ENCODE data around the gene RNF144B.

RNF144B gene

GRCh38 chr6:18410412-18410811 is 23.3 kb downstream of the RNF144B start:
- Histone ChIP-seq H3K36me3 (ENCODE audit: insufficient read depth) (no peaks in the 10 kb centered on the region), H3K27me3 (ENCODE audit: insufficient read depth, low read depth) (no peaks in the 10 kb centered on the region), H4K20me1 (ENCODE audit: insufficient read depth) (no peaks in the 10 kb centered on the region), H3K4me2 (no peak overlapping the region), H2AFZ (ENCODE audit: low read depth) (no peak overlapping the region), H3K4me1 (ENCODE audit: low read depth, poor library complexity, severe bottlenecking) (no peaks in the 10 kb centered on the region), H3K4me3 (IDR thresholded peaks at IDR 0.05; ENCODE audit: insufficient read depth, low read depth, low read length) (no peak overlapping the region), H3K27ac (no peak overlapping the region), H3K79me2 (ENCODE audit: insufficient read depth, low read depth) (no peaks in the 10 kb centered on the region), H3K9ac (no peak overlapping the region)
- TF ChIP-seq, protein P1, sequence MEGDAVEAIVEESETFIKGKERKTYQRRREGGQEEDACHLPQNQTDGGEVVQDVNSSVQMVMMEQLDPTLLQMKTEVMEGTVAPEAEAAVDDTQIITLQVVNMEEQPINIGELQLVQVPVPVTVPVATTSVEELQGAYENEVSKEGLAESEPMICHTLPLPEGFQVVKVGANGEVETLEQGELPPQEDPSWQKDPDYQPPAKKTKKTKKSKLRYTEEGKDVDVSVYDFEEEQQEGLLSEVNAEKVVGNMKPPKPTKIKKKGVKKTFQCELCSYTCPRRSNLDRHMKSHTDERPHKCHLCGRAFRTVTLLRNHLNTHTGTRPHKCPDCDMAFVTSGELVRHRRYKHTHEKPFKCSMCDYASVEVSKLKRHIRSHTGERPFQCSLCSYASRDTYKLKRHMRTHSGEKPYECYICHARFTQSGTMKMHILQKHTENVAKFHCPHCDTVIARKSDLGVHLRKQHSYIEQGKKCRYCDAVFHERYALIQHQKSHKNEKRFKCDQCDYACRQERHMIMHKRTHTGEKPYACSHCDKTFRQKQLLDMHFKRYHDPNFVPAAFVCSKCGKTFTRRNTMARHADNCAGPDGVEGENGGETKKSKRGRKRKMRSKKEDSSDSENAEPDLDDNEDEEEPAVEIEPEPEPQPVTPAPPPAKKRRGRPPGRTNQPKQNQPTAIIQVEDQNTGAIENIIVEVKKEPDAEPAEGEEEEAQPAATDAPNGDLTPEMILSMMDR (conservative IDR thresholded peaks at IDR 0.05; ENCODE audit: low read depth, low read length), result no peak

DNA sequence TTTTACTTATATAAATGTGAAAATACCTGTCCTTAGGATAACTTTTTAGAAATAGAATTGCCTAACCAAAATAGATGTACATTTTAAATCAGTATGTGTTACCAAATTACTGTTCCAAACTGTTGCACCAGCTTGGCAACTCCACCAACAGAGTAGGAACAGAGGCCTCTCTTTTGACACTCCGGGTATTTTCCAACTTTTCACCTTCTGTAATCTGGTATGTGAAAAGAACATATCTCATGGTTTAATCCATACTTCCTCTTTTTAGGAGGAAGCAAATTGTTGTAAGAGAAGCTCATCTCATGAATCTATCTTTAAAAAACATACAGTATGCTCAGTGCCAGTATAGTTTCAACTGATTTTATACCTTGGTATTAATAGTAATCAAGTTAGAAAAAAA is 24.9 kb downstream of the RNF144B start:
- Histone ChIP-seq H3K4me2 (no peak overlapping the region), H3K4me1 (ENCODE audit: low read depth, poor library complexity, severe bottlenecking) (no peaks in the 10 kb centered on the region), H4K20me1 (ENCODE audit: insufficient read depth) (no peaks in the 10 kb centered on the region), H3K36me3 (ENCODE audit: insufficient read depth) (no peaks in the 10 kb centered on the region), H3K9ac (no peak overlapping the region), H3K79me2 (ENCODE audit: insufficient read depth, low read depth) (no peaks in the 10 kb centered on the region), H2AFZ (ENCODE audit: low read depth) (no peak overlapping the region), H3K4me3 (IDR thresholded peaks at IDR 0.05; ENCODE audit: insufficient read depth, low read depth, low read length) (no peak overlapping the region), H3K27ac (no peak overlapping the region), H3K27me3 (ENCODE audit: insufficient read depth, low read depth) (no peaks in the 10 kb centered on the region)
- TF ChIP-seq, protein P1 (conservative IDR thresholded peaks at IDR 0.05; ENCODE audit: low read depth, low read length), result no peak

DNA sequence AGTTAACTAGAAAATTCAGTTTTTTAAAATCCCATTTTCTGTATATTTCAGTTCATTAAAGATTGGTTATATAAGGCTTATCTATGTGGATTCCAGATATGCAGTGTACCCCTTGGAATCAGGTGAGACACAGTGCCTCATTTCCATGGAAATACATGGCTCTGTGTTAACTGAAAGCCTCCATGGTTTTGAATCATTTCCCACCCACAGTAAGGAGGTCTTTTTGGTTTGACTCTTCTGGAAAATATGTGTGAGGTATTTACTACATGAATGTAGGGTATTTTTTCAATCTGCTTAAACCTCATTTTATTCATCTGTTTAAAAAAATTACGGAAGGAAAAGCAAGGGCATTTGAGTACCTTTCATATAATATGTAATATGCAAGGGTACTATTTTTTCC is 25.5 kb downstream of the RNF144B start:
- no peak overlapping the region for H3K27ac ChIP-seq
- H3K27me3 ChIP-seq (ENCODE audit: insufficient read depth, low read depth), result no peaks in the 10 kb centered on the region
- H3K9ac ChIP-seq, result no peak overlapping the region
- no peak overlapping the region for H3K4me3 ChIP-seq (IDR thresholded peaks at IDR 0.05; ENCODE audit: insufficient read depth, low read depth, low read length)
- TF ChIP-seq, protein P1 (conservative IDR thresholded peaks at IDR 0.05; ENCODE audit: low read depth, low read length), result no peak
- H4K20me1 ChIP-seq (ENCODE audit: insufficient read depth), result no peaks in the 10 kb centered on the region
- H3K36me3 ChIP-seq (ENCODE audit: insufficient read depth), result no peaks in the 10 kb centered on the region
- no peaks in the 10 kb centered on the region for H3K79me2 ChIP-seq (ENCODE audit: insufficient read depth, low read depth)
- H3K4me1 ChIP-seq (ENCODE audit: low read depth, poor library complexity, severe bottlenecking), result no peaks in the 10 kb centered on the region
- H3K4me2 ChIP-seq, result no peak overlapping the region
- no peak overlapping the region for H2AFZ ChIP-seq (ENCODE audit: low read depth)

DNA sequence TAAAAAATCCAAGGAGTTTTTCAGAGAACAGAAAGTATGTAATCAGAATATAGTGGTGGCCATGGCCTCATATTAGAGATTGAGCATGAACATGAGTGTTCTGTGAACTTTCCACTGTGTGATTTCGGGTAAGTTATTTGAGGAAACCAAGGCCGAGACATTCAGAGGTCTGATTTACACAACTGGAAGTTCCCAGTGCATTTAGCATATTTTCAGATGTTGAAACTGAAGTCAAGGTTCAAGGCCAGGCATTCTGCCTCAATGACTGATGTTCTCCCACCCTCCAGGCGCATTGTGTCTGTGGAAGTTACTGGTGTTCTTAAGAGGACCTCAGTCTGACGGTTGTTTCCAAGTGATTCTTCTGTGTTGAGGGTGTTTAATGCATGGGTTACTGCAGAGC is 26.2 kb downstream of the RNF144B start:
- H3K36me3 ChIP-seq (ENCODE audit: insufficient read depth), result no peaks in the 10 kb centered on the region
- TF ChIP-seq, protein P1 (conservative IDR thresholded peaks at IDR 0.05; ENCODE audit: low read depth, low read length), result no peak
- H3K9ac ChIP-seq, result no peak overlapping the region
- H3K4me2 ChIP-seq, result no peak overlapping the region
- H2AFZ ChIP-seq (ENCODE audit: low read depth), result no peak overlapping the region
- H3K4me1 ChIP-seq (ENCODE audit: low read depth, poor library complexity, severe bottlenecking), result no peaks in the 10 kb centered on the region
- no peak overlapping the region for H3K27ac ChIP-seq
- no peak overlapping the region for H3K4me3 ChIP-seq (IDR thresholded peaks at IDR 0.05; ENCODE audit: insufficient read depth, low read depth, low read length)
- no peaks in the 10 kb centered on the region for H3K27me3 ChIP-seq (ENCODE audit: insufficient read depth, low read depth)
- H4K20me1 ChIP-seq (ENCODE audit: insufficient read depth), result no peaks in the 10 kb centered on the region
- H3K79me2 ChIP-seq (ENCODE audit: insufficient read depth, low read depth), result no peaks in the 10 kb centered on the region
